GM19238 (cell line): ENCODE measurements around the gene PPP1R12A.
"Not testable (repeated sequence)": the region's sequence is repeated elsewhere in the genome, so short reads cannot be mapped to it uniquely, and the experiment has no call there.

Experiments used
- DNase-seq: peaks from one replicate; pipeline ENCODE4 v3.0.0; 2011; ENCODE audit warnings: low spot score; ENCODE audit not compliant: insufficient read length

PPP1R12A gene

DNA sequence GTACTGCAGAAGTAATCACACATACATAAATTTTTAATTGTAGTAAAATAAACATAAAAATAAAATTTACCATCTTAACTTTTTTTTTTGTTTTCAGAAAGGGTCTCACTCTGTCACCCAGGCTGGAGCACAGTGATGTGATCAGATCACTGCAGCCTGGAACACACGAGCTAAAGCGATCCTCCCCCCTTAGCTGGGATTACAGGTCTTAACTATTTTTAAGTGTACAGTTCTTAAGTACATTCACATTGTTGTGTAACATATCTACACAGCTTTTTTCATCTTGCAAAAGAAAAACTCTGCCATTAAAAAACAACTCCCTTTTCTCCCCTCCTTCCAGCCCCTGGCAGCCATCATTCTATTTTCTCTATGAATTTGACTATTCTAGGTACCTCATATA, 92.3 kb downstream of the PPP1R12A start:
- no peak for DNase-seq

DNA sequence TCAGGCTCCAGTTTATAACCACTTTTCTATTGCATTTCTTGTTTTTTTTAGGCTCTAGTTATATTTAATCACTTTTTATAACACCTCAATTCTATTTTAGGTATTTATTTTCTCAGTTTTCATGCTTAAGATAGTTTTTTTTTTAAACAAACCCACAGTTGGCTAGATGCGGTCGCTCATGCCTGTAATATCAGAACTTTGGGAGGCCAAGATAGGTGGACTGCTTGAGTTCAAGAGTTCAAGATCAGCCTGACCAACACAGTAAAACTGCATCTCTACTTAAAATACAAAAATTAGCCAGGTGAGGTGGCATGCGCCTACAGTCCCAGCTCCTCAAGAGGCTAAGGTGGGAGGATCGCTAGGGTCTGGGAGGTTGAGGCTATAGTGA, 93.0 kb downstream of the PPP1R12A start:
- DNase-seq = no peak

GRCh38 chr12:79841248-79841877, 93.5 kb downstream of the PPP1R12A start:
- no peak for DNase-seq

- no peak for DNase-seq
Measured at GRCh38 chr12:79838359-79838758, 96.5 kb downstream of the PPP1R12A start.

GRCh38 chr12:79837575-79837974, 97.3 kb downstream of the PPP1R12A start:
- DNase-seq = no peak

GRCh38 chr12:79835377-79835843, 99.5 kb downstream of the PPP1R12A start:
- no peak for DNase-seq

- no peak for DNase-seq
Measured at GRCh38 chr12:79834712-79835376, 100.1 kb downstream of the PPP1R12A start.

GRCh38 chr12:79830440-79830839, 104.5 kb downstream of the PPP1R12A start:
- DNase-seq = no peak

DNA sequence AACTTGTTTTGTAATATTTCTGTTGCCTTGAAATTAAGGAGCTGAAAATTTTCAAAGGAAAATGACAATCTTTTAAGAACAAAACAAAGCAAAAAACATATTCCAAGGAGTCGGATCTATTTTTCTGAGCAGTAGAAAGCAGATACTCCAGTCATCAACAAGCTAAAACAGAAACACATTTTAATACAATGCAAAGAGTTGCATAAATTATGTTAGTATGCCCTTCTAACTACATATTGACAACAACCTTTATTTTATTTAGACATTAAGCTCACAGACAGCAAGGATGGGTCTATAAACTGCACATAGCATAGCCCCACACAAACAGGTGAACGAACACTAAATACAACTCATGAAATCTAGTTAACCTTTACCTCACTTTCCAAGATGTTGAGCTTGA, 106.0 kb downstream of the PPP1R12A start:
- no peak for DNase-seq

DNA sequence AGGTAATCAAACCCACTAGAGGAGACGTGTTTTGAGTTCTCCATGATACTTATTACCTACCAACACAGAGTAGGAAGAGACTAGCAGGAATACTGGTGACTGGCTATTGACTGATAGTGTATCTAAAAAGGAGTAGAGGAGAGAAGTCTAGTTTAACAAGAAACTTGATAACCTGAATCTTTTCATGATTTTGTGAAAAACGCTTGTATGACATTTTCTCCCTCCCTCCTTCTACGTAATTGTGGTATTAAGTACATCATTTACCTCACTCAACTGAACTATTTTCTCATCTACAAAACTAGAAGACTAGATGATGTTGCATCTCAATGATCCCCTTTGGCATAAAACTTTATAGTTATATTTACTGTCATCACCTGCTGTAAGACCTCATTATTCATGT, 107.4 kb downstream of the PPP1R12A start:
- DNase-seq = no peak

- no peak for DNase-seq
Measured at GRCh38 chr12:79826267-79827128, 108.4 kb downstream of the PPP1R12A start.

GRCh38 chr12:79822475-79822874, 112.4 kb downstream of the PPP1R12A start:
- DNase-seq = no peak

DNA sequence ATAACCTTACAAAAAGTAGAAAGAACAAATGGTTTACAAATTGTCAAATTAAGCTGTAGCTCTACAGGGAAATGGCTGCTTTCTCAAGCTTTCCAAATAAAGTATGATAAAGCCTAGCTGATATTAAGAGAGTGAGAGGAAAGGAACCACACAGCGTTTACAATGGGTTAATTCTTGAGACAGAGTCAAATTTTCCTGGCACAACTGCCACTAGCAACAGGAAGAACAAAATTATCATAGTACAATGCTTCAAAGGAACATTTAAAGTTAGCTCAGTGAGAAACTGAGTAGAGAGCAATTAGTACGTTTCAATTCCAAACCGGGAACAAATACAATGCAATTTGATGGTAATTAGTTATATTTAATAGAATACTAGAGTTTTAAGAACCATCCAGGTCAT, 116.0 kb downstream of the PPP1R12A start:
- DNase-seq = no peak

DNA sequence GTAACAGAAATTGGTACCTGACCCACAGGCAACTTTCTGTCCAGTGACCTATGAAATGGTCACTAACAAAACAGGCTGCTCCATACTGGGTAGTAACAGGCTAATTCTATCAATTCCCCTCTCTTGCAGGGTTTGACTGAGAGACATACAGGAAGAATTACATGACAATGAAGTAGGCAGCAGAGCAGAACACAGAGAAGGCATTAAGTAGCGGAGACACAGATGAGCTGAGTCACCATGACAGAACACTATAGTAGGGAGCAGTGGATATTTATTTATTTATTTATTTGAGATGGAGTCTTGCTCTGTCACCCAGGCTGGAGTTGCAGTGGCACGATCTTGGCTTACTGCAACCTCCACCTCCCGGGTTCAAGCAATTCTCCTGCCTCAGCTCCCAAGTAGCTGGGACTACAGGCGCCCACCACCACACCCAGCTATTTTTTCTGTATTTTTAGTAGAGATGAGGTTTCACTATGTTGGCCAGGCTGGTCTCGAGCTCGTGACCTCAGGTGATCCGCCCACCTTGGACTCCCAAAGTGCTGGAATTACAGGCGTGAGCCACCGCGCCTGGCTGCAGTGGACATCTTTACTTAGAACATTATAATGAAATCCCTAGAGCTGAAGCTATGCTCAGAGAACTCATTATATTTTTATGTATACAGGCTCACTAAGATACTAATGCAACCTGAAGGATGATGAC, 150.4 kb downstream of the PPP1R12A start:
- DNase-seq = not testable (repeated sequence)

DNA sequence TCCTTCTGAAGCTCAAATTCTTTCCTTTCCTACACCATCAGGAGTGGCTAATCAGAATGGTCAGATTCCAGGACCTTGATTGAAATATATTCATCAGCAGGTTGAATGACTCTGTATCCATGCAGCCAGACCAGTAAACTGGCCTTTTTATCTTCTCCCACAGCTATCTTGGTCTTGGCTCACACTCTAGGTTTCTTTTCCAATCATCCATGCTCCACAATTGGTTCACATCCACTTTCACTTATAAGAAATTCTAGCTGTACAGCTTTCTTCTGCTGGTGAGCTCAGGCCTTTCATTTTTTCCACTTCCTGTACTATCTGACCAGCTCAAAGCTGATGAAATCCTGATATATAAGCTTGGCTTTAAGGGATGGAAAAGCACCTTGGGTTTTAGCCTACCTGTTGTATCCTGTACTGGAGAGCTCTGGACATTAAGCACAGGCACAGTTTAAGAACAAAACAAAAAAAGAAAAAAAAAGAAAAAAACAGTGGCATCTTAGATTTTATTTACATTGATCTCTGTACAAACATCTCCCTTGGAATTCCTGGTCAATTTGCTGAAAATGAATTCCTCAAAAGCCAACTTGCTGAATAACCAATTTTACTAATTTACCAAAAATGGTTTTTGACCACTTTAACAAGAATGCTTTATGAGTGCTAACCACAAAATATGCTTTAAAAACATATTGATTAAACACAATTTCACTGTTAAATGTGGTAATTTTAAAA, 152.6 kb downstream of the PPP1R12A start:
- no peak for DNase-seq

DNA sequence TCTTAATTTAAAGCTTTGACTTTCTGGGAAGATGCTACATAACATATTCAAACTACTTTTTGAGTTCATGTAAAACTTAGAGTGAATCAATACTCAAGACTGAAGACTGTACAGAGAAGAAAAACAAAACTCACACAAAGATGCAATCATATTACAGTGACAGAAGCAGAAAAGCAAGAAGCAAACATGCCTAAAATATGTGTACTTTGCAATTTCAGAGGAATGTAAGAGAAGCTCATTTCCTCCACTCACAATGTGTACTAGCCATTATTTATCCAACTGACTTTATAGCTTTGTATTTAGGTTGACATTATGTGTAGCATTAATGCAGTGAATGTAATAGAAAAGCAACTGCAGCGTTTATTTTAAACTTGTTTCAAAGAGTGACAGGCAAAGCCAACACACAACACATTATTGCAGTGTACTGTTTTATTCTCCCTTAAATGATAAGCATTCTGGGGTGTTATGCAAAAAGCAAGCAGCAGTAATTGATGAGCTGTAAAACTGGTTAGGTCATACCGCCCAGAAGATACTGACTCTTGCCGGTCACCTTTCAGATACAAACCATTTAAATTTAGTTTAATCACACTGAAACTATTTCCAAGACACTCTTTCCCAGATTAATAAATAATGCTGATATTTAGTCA, 156.0 kb downstream of the PPP1R12A start:
- DNase-seq = no peak

DNA sequence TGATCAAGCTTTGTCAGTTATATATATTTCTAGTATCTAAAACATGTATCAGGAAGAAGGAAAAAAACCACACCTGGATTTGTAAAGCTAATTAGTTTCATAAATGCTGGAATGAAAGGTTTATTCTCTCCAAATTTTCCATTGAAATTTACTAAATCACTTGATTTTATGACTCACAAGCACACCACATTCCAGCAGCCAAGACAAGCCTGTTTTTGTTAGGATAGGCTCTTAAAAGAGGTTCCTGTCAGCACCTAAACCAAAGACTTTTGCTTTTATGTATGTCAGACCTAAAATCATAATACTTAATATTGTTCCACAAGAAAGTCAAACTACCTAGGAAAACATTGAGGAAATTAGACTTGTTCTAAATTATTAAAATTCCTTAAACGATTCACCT, 158.8 kb downstream of the PPP1R12A start:
- no peak for DNase-seq

DNA sequence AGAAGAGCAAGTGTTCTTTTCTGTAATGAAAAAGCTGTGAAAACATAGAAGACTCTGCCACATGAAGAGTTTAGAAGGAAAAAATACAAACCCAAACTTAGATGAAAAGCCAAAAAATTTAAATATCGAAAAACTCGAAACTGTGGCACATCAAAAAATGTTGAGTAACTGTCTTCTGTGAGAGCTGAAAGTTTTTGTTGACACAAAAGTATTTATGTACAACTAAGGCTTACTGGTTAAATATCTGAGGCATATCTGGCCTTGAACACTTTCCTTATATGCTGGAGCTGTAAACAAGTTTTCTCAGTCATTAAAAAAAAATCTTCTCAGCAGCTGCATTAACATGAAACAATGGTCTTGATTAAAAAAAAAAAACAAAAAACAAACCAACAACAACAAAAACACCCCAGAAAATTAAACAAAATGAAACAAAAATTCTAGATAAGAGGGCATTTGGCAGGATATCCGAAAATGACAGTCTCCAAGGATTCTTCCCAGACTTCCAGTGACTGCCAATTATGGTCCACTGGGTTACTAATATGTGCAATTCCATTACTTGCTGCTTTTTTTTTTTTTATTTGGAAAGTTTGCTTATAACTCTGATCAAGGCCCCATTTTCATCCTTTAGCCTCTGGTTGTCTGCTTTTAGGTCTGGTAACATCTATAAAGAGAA, 159.4 kb downstream of the PPP1R12A start:
- no peak for DNase-seq

DNA sequence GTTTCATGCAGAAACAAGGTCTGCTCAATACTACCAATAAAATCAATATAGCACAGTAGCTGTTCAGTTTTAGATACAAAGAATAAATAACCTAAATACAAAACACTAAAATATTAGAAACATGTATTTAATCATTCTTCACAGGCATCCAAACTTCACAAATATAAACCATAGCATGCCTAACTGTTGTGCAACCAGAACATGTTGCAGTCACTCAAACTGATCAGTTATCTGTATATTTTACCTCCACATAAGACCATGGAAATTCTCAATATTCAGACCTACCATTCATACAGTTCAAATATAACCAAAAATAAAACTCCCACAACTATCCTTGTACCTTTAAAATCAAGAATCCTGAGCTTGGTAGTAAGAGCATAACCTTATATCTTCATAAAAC, 161.0 kb downstream of the PPP1R12A start:
- DNase-seq = no peak
